Ishikawa (cell line): ENCODE data around the gene ORAI2.

Experiments used
- CEBPB ChIP-seq: IDR thresholded peaks from 2 replicates; pipeline ENCODE4 v1.6.1; 2012
- CREB1 ChIP-seq: IDR thresholded peaks from 2 replicates; pipeline ENCODE4 v1.6.1; 2012; ENCODE audit warnings: low read depth
- EGR1 ChIP-seq: IDR thresholded peaks from 2 replicates; pipeline ENCODE4 v1.6.1; 2012
- EP300 ChIP-seq: IDR thresholded peaks from 2 replicates; pipeline ENCODE4 v1.6.1; 2012; ENCODE audit warnings: borderline replicate concordance
- FOXM1 ChIP-seq: IDR thresholded peaks from 2 replicates; pipeline ENCODE4 v1.6.1; 2012; ENCODE audit warnings: low read depth, borderline replicate concordance
- MAX ChIP-seq: IDR thresholded peaks from 2 replicates; pipeline ENCODE4 v1.6.1; 2012
- NFIC ChIP-seq: IDR thresholded peaks from 2 replicates; pipeline ENCODE4 v1.6.1; 2012
- RAD21 ChIP-seq: IDR thresholded peaks from 2 replicates; pipeline ENCODE4 v1.6.1; 2012; ENCODE audit warnings: low read depth
- REST ChIP-seq: IDR thresholded peaks from 2 replicates; pipeline ENCODE4 v1.6.1; 2012; ENCODE audit warnings: low read depth, mild to moderate bottlenecking
- TAF1 ChIP-seq: IDR thresholded peaks from 2 replicates; pipeline ENCODE4 v1.6.1; 2012; ENCODE audit warnings: low read depth, mild to moderate bottlenecking
- TCF12 ChIP-seq: IDR thresholded peaks from 2 replicates; pipeline ENCODE4 v1.6.1; 2012; ENCODE audit warnings: low read depth
- TEAD4 ChIP-seq: IDR thresholded peaks from 2 replicates; pipeline ENCODE4 v1.6.1; 2012
- YY1 ChIP-seq: IDR thresholded peaks from 2 replicates; pipeline ENCODE4 v1.6.1; 2012; ENCODE audit warnings: low read depth
- ZBTB7A ChIP-seq: IDR thresholded peaks from 2 replicates; pipeline ENCODE4 v1.6.1; 2012; ENCODE audit warnings: low read depth
- TF ChIP-seq, protein P1 (sequence below): IDR thresholded peaks from 2 replicates; pipeline ENCODE4 v1.6.1; 2012

Gene ORAI2

GRCh38 chr7:102454468-102454867 lies 21.1 kb downstream of the ORAI2 start:
- TF ChIP-seq RAD21 (no peak), YY1 (no peak), EGR1 (no peak), FOXM1 (no peak), REST (no peak), ZBTB7A (no peak), NFIC (no peak), TEAD4 (no peak), CREB1 (no peak), EP300 (no peak), MAX (no peak), TAF1 (no peak), TCF12 (no peak), CEBPB (no peak)
- TF ChIP-seq, protein P1, sequence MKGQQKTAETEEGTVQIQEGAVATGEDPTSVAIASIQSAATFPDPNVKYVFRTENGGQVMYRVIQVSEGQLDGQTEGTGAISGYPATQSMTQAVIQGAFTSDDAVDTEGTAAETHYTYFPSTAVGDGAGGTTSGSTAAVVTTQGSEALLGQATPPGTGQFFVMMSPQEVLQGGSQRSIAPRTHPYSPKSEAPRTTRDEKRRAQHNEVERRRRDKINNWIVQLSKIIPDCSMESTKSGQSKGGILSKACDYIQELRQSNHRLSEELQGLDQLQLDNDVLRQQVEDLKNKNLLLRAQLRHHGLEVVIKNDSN = no peak

DNA sequence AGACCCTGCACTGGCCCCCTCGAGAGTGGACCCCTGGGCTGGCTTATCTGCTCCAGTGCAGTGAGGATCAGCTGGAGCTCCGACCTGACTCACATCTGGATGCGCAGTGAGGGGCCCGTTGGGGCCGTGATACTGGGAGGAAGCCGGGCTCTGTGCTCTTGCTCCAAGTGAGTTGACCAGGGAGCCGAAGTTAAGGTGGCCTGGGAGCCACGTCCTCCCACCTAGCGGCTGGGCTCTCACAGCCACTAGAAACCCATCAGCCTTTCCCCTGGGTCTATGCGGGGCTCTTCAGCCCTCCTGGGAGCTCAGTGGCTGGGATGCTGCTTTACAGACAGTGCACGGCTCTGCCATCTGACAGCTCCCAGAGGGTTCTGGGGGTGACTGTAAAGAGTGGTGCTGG lies 22.2 kb downstream of the ORAI2 start:
- no peak for TF ChIP-seq EGR1
- no peak for TF ChIP-seq TEAD4
- no peak for TF ChIP-seq NFIC
- TF ChIP-seq FOXM1 = no peak
- TF ChIP-seq, protein P1 = no peak
- TF ChIP-seq CREB1 = no peak
- TF ChIP-seq ZBTB7A = no peak
- no peak for TF ChIP-seq MAX
- no peak for TF ChIP-seq REST
- no peak for TF ChIP-seq EP300
- TF ChIP-seq TCF12 = no peak
- TF ChIP-seq YY1 = no peak
- TF ChIP-seq TAF1 = no peak
- no peak for TF ChIP-seq RAD21
- no peak for TF ChIP-seq CEBPB

GRCh38 chr7:102456327-102456726 lies 23.0 kb downstream of the ORAI2 start:
- TF ChIP-seq FOXM1 = no peak
- no peak for TF ChIP-seq CEBPB

DNA sequence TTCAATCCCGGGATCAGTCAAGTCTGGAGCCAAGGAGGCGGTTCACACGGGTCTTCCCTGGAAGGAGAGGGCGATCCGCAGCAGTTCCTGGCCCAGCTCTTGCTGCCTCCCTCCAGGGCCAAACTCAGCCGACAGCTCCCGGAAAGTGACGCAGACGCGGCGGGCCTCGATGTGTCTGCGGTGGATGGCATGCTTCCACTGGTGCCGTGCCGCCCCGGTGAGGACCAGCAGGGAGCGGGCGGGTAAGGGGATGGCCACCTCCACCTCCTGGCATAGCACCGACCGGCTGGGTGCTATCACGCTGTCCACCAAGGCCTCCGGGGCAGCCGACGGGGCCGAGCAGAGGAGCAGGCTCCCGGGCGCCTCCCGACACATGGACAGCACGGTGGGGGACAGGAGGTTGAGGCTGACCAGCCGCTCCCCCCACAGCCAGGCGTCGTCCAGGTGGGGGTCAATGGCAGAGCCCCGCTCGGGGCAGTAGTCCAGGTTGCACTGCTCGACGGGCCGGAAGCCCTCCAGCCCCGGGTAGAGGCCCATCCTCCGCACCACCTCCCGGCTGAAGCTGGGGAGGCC lies 24.1 kb downstream of the ORAI2 start:
- TF ChIP-seq TAF1 (no peak), MAX (no peak), NFIC (no peak)

DNA sequence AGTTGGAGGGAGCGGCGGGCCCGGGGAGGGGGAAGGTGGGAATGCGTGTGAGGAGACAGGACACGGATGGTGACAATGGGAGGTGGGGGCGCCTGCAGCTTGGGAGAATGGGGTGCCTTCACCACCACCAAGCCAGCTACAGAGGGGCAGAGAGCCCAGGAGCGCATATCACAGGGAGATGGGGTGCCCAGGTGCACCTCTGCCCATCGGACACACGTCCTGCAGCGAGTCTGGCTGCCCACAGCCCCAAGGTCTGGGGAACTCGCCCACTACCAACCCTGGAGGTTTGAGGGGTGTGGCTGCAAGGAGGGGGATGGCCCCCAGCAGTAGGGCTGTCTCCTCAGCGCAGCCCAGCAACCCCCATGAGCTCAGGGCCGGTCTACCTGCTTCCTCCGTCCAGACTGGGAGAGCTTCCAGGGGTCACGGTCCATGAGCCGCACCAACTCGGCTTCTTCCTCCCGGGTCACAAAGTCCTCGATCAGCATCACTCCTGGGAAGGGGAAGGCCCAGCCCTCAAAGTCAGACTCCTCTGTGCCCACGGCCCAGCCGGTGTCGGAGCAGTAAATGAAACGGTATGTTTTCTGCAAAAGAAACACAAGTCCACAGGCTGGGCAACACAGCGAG lies 26.0 kb downstream of the ORAI2 start:
- TF ChIP-seq EP300 (no peak), TEAD4 (no peak), FOXM1 (no peak), RAD21 (no peak), EGR1 (no peak), MAX (no peak), ZBTB7A (no peak), YY1 (no peak), CREB1 (no peak), TAF1 (no peak), NFIC (no peak), CEBPB (no peak), TCF12 (no peak)
- TF ChIP-seq, protein P1 = no peak
